ENCODE data around the gene DDX18. TPM values are rescaled to one million over a fixed set of nuclear protein-coding genes. Genes with fewer than 3 reads are reported as not detected.

The DDX18 gene
- total RNA-seq, 1 experiment from 2014 or later, result 88.0 TPM

DNA sequence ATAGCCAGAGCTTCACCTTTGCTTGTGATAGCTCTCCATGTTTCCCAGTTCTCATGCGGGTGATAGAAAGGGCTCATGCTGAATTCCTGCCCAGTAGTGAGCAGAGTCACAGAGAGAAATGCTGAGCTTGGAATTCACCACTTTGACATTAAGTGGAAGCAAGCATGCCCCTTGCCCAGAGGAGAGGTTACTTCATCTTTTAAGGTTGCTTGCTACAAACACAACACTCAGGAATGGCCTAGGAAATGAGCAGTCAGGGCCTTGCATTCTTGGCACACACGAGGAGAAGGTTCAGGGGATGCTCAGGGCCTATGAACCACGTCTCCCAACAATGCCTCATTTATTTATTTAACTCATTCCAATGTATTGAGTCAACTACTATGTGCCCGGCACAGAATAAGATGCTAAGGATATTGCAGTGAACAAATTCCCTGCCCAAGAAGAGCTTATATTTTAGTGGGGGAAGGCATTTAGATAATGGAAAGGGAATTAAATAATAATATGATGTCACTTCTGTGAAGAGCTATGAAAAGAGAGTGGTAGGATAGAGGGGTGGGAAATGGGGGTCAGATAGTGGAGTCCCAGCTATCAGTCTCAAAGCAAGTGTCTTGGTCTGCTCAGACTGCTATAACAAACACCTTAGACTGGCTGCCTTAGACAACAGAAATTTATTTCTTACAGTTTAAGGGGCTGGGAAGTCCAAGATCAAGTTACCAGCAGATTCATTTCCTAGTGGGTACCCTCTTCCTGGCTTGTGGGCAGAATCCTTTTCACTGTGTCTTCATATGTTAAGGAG is 42.1 kb downstream of the DDX18 start:
- no peak overlapping the region for H3K4me2 ChIP-seq (ENCODE audit: low read depth, low read length, poor library complexity, severe bottlenecking)

GRCh38 chr2:117858336-117858735 is 43.8 kb downstream of the DDX18 start:
- H3K9ac ChIP-seq (ENCODE audit: low read length), result no peak overlapping the region
- H3K9me3 ChIP-seq (ENCODE audit: low read length), result no peaks in the 10 kb centered on the region
- no peak overlapping the region for H3K4me2 ChIP-seq (ENCODE audit: low read depth, low read length, poor library complexity, severe bottlenecking)
- no peaks in the 10 kb centered on the region for H3K79me2 ChIP-seq (ENCODE audit: low read length)
- no peak overlapping the region for H3K27ac ChIP-seq (ENCODE audit: low read length)
- no peak overlapping the region for H2AFZ ChIP-seq (ENCODE audit: low read length)
- no peak for DNase-seq
- H3K4me1 ChIP-seq (ENCODE audit: low read length), result no peaks in the 10 kb centered on the region
- no peaks in the 10 kb centered on the region for H3K27me3 ChIP-seq (ENCODE audit: low read length)
- no peak overlapping the region for H3K4me3 ChIP-seq (ENCODE audit: low read length)
- H3K9me2 ChIP-seq (replicated peaks; ENCODE audit: insufficient read depth, low read length), result no peaks in the 10 kb centered on the region
- H4K20me1 ChIP-seq (ENCODE audit: insufficient read depth, low read depth, low read length), result no peaks in the 10 kb centered on the region
- H3K36me3 ChIP-seq (ENCODE audit: insufficient read depth, low read length), result no peaks in the 10 kb centered on the region

More for the DNA sequence above, 42.1 kb downstream of the DDX18 start:
- H3K4me1 ChIP-seq (ENCODE audit: low read length), result no peaks in the 10 kb centered on the region
- H3K79me2 ChIP-seq (ENCODE audit: low read length), result no peaks in the 10 kb centered on the region
- DNase-seq, result no peak
- H3K9me2 ChIP-seq (replicated peaks; ENCODE audit: insufficient read depth, low read length), result no peaks in the 10 kb centered on the region
- no peaks in the 10 kb centered on the region for H3K9me3 ChIP-seq (ENCODE audit: low read length)
- H3K27ac ChIP-seq (ENCODE audit: low read length), result no peak overlapping the region
- H2AFZ ChIP-seq (ENCODE audit: low read length), result no peak overlapping the region
- no peaks in the 10 kb centered on the region for H4K20me1 ChIP-seq (ENCODE audit: insufficient read depth, low read depth, low read length)
- no peaks in the 10 kb centered on the region for H3K27me3 ChIP-seq (ENCODE audit: low read length)
- no peak overlapping the region for H3K4me3 ChIP-seq (ENCODE audit: low read length)
- H3K9ac ChIP-seq (ENCODE audit: low read length), result no peak overlapping the region
- H3K36me3 ChIP-seq (ENCODE audit: insufficient read depth, low read length), result no peaks in the 10 kb centered on the region

DNA sequence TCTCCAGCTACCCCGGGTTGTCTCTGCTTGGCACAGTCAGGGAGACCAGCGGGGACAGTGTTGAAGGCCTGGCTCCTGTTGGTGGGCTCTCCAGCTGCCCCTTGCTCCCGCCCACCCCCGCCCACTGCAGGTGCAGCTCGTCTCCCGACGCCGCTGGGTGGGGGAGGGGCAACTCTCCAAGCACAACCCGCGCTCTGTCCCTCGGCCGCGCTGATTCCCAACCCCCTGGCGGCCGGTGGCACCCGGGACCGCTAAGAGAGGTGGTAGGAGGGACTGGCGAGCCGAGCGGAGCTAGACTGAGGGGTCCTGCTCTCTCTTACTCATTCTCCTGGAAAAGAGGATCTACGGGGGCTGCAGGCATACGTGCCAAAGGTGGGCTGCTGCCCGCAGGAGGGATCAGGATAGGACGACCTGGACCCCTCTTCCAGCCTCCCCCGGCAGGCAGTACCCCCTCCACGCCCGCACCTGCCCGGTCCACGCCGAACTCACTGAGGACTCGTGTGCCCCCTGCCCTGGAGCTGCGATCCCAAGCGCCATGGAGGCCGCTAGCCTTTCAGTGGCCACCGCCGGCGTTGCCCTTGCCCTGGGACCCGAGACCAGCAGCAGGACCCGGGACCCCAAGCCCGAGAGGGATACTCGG is 44.5 kb downstream of the DDX18 start:
- H3K27me3 ChIP-seq (ENCODE audit: low read length), result no peaks in the 10 kb centered on the region
- no peaks in the 10 kb centered on the region for H3K9me3 ChIP-seq (ENCODE audit: low read length)
- no peak overlapping the region for H3K4me2 ChIP-seq (ENCODE audit: low read depth, low read length, poor library complexity, severe bottlenecking)
- H3K36me3 ChIP-seq (ENCODE audit: insufficient read depth, low read length), result no peaks in the 10 kb centered on the region
- H3K4me3 ChIP-seq (ENCODE audit: low read length), result no peak overlapping the region
- H2AFZ ChIP-seq (ENCODE audit: low read length), result no peak overlapping the region
- H3K9ac ChIP-seq (ENCODE audit: low read length), result no peak overlapping the region
- H3K4me1 ChIP-seq (ENCODE audit: low read length), result no peaks in the 10 kb centered on the region
- no peaks in the 10 kb centered on the region for H3K9me2 ChIP-seq (replicated peaks; ENCODE audit: insufficient read depth, low read length)
- H3K27ac ChIP-seq (ENCODE audit: low read length), result no peak overlapping the region
- no peak for DNase-seq
- no peaks in the 10 kb centered on the region for H4K20me1 ChIP-seq (ENCODE audit: insufficient read depth, low read depth, low read length)
- H3K79me2 ChIP-seq (ENCODE audit: low read length), result no peaks in the 10 kb centered on the region

DNA sequence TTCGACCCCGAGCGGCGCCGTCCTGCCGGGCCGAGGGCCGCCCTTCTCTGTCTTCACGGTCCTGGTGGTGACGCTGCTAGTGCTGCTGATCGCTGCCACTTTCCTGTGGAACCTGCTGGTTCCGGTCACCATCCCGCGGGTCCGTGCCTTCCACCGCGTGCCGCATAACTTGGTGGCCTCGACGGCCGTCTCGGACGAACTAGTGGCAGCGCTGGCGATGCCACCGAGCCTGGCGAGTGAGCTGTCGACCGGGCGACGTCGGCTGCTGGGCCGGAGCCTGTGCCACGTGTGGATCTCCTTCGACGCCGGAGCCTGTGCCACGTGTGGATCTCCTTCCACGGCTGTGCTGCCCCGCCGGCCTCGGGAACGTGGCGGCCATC is 45.0 kb downstream of the DDX18 start:
- Histone ChIP-seq H3K4me2 (ENCODE audit: low read depth, low read length, poor library complexity, severe bottlenecking) (no peak overlapping the region), H3K4me3 (ENCODE audit: low read length) (no peak overlapping the region), H2AFZ (ENCODE audit: low read length) (no peak overlapping the region), H3K36me3 (ENCODE audit: insufficient read depth, low read length) (no peaks in the 10 kb centered on the region), H3K4me1 (ENCODE audit: low read length) (no peaks in the 10 kb centered on the region), H3K79me2 (ENCODE audit: low read length) (no peaks in the 10 kb centered on the region), H4K20me1 (ENCODE audit: insufficient read depth, low read depth, low read length) (no peaks in the 10 kb centered on the region), H3K9me2 (replicated peaks; ENCODE audit: insufficient read depth, low read length) (no peaks in the 10 kb centered on the region), H3K27me3 (ENCODE audit: low read length) (no peaks in the 10 kb centered on the region), H3K9ac (ENCODE audit: low read length) (no peak overlapping the region), H3K9me3 (ENCODE audit: low read length) (no peaks in the 10 kb centered on the region), H3K27ac (ENCODE audit: low read length) (no peak overlapping the region)
- DNase-seq, result no peak

GRCh38 chr2:117859924-117860647 is 45.6 kb downstream of the DDX18 start:
- Histone ChIP-seq H3K36me3 (ENCODE audit: insufficient read depth, low read length) (no peaks in the 10 kb centered on the region), H3K4me1 (ENCODE audit: low read length) (no peaks in the 10 kb centered on the region)
- DNase-seq, result no peak

GRCh38 chr2:117862459-117862858 is 48.0 kb downstream of the DDX18 start:
- H3K4me1 ChIP-seq (ENCODE audit: low read length), result no peaks in the 10 kb centered on the region
- no peaks in the 10 kb centered on the region for H3K79me2 ChIP-seq (ENCODE audit: low read length)
- no peak for DNase-seq
- H2AFZ ChIP-seq (ENCODE audit: low read length), result no peak overlapping the region
- no peaks in the 10 kb centered on the region for H4K20me1 ChIP-seq (ENCODE audit: insufficient read depth, low read depth, low read length)
- no peaks in the 10 kb centered on the region for H3K9me2 ChIP-seq (replicated peaks; ENCODE audit: insufficient read depth, low read length)
- no peak overlapping the region for H3K9ac ChIP-seq (ENCODE audit: low read length)
- H3K27ac ChIP-seq (ENCODE audit: low read length), result no peak overlapping the region
- no peaks in the 10 kb centered on the region for H3K27me3 ChIP-seq (ENCODE audit: low read length)
- no peaks in the 10 kb centered on the region for H3K36me3 ChIP-seq (ENCODE audit: insufficient read depth, low read length)
- H3K4me3 ChIP-seq (ENCODE audit: low read length), result no peak overlapping the region
- no peaks in the 10 kb centered on the region for H3K9me3 ChIP-seq (ENCODE audit: low read length)
- no peak overlapping the region for H3K4me2 ChIP-seq (ENCODE audit: low read depth, low read length, poor library complexity, severe bottlenecking)

More at GRCh38 chr2:117859924-117860647, 45.6 kb downstream of the DDX18 start:
- Histone ChIP-seq H3K4me3 (ENCODE audit: low read length) (no peak overlapping the region), H4K20me1 (ENCODE audit: insufficient read depth, low read depth, low read length) (no peaks in the 10 kb centered on the region), H3K9me2 (replicated peaks; ENCODE audit: insufficient read depth, low read length) (no peaks in the 10 kb centered on the region), H2AFZ (ENCODE audit: low read length) (no peak overlapping the region), H3K27me3 (ENCODE audit: low read length) (no peaks in the 10 kb centered on the region), H3K9me3 (ENCODE audit: low read length) (no peaks in the 10 kb centered on the region), H3K4me2 (ENCODE audit: low read depth, low read length, poor library complexity, severe bottlenecking) (no peak overlapping the region), H3K79me2 (ENCODE audit: low read length) (no peaks in the 10 kb centered on the region), H3K9ac (ENCODE audit: low read length) (no peak overlapping the region), H3K27ac (ENCODE audit: low read length) (no peak overlapping the region)

- H3K36me3 ChIP-seq (ENCODE audit: insufficient read depth, low read length), result no peaks in the 10 kb centered on the region
- no peaks in the 10 kb centered on the region for H3K4me1 ChIP-seq (ENCODE audit: low read length)
- no peaks in the 10 kb centered on the region for H3K79me2 ChIP-seq (ENCODE audit: low read length)
- DNase-seq, result no peak
- H3K27ac ChIP-seq (ENCODE audit: low read length), result no peak overlapping the region
- no peaks in the 10 kb centered on the region for H4K20me1 ChIP-seq (ENCODE audit: insufficient read depth, low read depth, low read length)
- no peak overlapping the region for H3K4me3 ChIP-seq (ENCODE audit: low read length)
- H3K9me3 ChIP-seq (ENCODE audit: low read length), result no peaks in the 10 kb centered on the region
- no peak overlapping the region for H3K9ac ChIP-seq (ENCODE audit: low read length)
- H3K9me2 ChIP-seq (replicated peaks; ENCODE audit: insufficient read depth, low read length), result no peaks in the 10 kb centered on the region
- no peak overlapping the region for H2AFZ ChIP-seq (ENCODE audit: low read length)
- no peak overlapping the region for H3K4me2 ChIP-seq (ENCODE audit: low read depth, low read length, poor library complexity, severe bottlenecking)
- no peaks in the 10 kb centered on the region for H3K27me3 ChIP-seq (ENCODE audit: low read length)
These were observed 61.3 kb downstream of the DDX18 start for GRCh38 chr2:117875786-117876185.

DNA sequence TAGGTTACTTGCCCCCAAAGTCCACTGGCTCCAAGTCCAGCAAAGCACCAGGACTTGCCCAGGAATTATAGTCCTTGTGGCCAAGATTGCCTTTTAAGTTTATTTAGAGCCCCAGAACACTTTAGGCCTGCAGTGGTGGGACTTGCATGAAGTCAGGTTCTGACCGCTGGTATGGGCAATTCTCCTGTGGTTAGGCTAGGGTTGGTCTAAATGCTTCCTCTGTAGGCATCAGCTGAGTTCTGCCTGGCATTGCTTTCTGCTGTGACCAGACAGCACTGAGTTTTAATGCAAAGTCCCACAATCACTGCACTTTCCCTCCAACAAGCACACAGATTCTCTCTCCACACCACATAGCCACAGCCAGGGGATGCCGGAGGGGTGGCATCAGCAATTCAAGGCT is 64.5 kb downstream of the DDX18 start:
- Histone ChIP-seq H3K27me3 (ENCODE audit: low read length) (no peaks in the 10 kb centered on the region), H3K36me3 (ENCODE audit: insufficient read depth, low read length) (no peaks in the 10 kb centered on the region), H3K27ac (ENCODE audit: low read length) (no peak overlapping the region), H3K79me2 (ENCODE audit: low read length) (no peaks in the 10 kb centered on the region), H3K4me3 (ENCODE audit: low read length) (no peak overlapping the region), H3K9ac (ENCODE audit: low read length) (no peak overlapping the region), H3K9me2 (replicated peaks; ENCODE audit: insufficient read depth, low read length) (no peaks in the 10 kb centered on the region), H3K4me2 (ENCODE audit: low read depth, low read length, poor library complexity, severe bottlenecking) (no peak overlapping the region), H4K20me1 (ENCODE audit: insufficient read depth, low read depth, low read length) (no peaks in the 10 kb centered on the region), H3K4me1 (ENCODE audit: low read length) (no peaks in the 10 kb centered on the region), H2AFZ (ENCODE audit: low read length) (no peak overlapping the region), H3K9me3 (ENCODE audit: low read length) (no peaks in the 10 kb centered on the region)
- DNase-seq, result no peak

Measured in Karpas-422 (cell line).